C1 segment of cervical spinal cord (tissue), 14 donors: ENCODE measurements around the gene KCNJ5.

Source experiments
- DNase-seq, 14 donors: peaks; one replicate each; lab custom pipeline; 2025; lab: John Stamatoyannopoulos, UW

KCNJ5 gene

DNA sequence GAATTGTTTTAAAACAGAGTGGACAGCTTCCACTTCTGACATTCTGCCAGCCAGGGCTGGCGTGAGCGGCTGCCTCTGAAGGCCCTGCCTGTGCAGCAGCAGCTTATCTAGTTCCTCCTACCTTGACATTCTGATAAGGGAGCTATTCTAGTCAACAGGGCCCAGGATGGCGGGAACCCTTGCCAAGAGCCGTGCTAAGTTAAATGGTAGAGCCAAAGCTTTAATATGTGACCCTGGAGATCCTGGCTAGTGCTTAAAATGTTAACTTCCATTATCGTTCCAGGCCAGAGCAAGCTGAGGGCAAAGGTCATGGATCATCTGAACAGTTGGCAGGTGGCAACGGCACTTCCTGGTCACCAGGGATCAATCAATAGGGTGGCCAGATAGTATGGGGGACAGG lies 3.5 kb downstream of the KCNJ5 start:
- peak in 1 of 14 donors; percentile 13 for DNase-seq

GRCh38 chr11:128895526-128895925 lies 4.4 kb downstream of the KCNJ5 start:
- no peak for DNase-seq

- DNase-seq = no peak
These were observed 5.2 kb downstream of the KCNJ5 start for GRCh38 chr11:128896356-128896755.

DNA sequence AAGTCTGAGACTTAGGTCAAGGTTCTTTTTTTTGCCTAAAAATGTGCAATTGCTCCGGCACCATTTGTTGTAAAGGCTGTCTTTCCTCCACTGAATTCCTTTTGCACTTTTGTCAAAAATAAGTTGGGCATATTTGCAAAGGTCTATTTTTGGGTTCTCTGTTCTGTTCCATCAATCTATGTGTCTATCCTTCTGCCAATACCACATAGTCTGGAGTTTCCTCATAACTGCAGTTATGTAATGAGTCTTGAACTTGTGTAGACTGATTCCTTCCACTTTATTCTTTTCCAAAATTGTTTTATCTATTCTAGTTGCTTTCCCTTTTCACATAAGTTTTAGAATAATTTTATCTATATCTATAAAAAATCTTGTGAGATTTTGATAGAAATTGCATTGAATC lies 6.7 kb downstream of the KCNJ5 start:
- DNase-seq = no peak

DNA sequence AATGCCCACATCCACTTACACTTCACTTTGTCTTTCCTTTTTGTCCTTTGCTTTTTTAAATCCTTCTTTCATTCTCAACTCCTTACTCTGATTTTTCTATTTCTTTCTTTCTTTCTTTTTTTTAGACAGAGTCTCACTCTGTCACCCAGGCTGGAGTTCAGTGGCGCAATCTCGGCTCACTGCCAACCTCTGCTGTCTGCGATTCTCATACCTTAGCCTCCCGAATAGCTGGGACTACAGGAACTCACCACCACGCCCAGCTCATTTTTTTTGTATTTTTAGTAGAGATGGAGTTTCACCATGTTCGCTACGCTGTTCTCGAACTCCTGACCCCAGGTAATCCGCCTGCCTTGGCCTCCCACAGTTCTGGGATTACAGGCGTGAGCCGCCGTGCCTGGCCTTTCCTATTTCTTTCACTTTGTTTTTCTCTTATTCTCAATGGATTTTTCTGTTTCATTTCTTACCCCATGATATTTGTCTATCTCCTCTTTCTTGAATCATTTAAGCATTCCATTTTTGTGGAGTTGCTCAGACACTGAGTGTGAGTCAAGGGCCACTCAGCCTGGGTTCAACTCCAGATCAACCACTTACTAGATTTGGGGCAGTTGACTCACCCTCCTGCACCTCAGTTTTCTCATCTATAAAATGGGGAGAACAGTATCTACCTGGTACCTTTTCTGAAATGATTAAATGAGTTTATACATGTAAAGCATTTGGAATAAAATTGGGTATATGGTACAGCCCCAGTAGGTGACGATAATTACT lies 7.6 kb downstream of the KCNJ5 start:
- DNase-seq = no peak

DNA sequence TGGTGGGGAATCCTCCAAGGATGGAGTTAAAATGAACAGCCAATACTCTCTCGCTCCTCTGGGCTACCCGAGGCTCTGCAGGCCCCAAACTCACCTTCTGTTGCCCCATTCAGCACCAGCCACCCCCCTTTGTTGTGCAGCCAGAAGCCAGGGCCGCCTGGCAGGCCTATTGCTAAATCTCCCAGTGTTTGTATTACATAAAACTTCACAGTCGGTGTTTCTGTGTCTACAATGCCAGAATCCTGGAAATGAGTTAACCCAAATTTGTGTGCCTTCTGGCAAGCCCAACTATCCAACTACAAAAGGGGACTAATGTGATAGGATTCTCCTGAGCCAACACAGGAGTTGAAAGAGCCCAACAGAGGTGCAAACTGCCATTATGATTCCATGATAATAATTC lies 9.3 kb downstream of the KCNJ5 start:
- DNase-seq = peak in 1 of 14 donors; percentile 83

DNA sequence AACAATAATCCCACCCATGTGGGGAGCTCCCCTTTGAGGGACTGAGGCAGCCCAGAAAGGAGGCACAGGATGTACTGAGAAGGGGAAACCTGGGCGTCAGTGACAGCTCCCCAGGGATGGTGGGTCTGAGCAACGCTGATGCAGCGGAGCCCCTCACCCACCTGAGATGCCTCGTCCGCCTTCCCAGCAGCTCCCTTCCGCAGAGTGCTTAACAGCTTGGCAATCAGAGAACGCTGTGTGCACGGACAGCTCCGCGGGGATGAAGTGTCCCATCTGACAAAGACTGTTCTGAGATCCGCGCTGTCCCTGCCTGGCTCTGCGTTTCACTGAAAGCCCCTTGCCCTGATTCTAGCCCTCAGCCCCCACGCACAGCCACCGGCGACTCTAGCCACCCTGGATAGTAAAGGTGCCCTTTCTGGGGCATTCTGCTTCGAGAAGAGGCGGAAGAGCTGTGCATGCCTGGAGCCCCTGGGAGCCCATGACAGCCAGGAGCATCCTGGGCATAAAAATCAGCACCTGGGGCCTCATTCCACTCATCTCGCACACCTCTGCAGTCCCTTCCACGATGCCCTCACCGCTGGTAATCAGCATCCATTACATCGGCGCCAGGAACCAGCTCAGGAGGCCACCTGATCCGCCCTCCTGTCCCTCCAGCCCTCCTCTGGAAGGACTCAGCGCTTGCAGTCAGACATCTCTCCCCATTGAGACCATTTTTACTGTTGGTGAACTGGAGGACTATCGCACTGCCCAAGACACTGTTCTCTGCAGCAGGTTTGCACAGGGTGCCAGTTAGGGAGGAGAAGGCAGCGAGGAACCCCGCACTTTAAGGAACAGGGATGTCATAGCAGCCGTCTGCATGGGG lies 10.7 kb downstream of the KCNJ5 start:
- DNase-seq = no peak

- DNase-seq = no peak
These were observed 11.4 kb downstream of the KCNJ5 start for GRCh38 chr11:128902515-128903066.

- DNase-seq = peak in 8 of 14 donors; percentile 11 to 57 (median 38)
These were observed 12.3 kb downstream of the KCNJ5 start for GRCh38 chr11:128903248-128904061.

DNA sequence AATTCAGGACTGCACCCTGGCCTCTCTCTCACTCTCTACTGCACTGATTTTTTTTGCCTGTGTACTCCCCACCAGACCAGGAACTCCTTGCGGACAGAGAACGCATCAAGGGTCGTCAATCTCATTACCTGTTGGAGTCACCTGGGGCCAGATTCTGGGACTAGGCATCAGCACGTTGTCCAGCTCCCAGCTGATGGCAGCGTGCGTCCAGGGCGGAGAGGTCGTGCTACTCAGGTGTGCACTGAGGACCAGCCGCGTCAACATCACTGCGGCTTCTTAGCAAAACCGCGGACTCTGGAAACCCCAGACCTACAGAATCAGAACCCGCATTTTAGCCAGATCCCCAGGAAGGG lies 13.1 kb downstream of the KCNJ5 start:
- no peak for DNase-seq

DNA sequence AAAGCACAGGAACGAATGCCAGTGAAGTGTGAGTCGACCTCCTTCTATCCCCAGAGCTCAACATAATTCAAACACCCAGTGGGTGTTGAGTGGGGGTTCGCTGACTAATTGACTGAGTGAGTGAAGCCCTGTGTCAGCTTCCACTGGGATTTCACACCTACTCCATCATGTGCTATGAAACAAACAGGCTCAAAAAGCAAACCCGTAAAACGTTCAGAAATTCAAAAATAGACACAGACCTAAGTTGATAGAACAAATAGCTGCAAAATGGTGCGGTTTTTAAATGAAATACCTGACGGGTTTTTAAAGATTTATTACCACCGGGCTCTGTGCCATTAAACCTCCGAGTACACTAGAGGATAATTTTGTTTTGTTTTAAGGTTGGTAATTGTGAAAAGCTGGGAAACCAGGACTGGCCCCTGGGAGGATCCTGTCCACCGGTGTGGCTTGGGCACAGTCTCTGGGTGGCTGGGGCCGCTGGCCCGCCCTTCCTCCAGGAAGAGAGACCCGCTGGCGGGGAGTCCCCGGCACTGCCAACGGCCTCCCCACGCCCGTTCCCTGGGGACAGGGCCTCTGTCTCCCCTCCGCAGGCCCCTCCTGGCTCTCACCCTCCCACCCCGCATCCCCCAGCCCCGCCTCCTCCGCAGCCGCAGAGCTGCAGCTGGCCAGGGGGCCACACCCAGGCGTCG lies 13.6 kb downstream of the KCNJ5 start:
- peak in 1 of 14 donors; percentile 29 for DNase-seq

DNA sequence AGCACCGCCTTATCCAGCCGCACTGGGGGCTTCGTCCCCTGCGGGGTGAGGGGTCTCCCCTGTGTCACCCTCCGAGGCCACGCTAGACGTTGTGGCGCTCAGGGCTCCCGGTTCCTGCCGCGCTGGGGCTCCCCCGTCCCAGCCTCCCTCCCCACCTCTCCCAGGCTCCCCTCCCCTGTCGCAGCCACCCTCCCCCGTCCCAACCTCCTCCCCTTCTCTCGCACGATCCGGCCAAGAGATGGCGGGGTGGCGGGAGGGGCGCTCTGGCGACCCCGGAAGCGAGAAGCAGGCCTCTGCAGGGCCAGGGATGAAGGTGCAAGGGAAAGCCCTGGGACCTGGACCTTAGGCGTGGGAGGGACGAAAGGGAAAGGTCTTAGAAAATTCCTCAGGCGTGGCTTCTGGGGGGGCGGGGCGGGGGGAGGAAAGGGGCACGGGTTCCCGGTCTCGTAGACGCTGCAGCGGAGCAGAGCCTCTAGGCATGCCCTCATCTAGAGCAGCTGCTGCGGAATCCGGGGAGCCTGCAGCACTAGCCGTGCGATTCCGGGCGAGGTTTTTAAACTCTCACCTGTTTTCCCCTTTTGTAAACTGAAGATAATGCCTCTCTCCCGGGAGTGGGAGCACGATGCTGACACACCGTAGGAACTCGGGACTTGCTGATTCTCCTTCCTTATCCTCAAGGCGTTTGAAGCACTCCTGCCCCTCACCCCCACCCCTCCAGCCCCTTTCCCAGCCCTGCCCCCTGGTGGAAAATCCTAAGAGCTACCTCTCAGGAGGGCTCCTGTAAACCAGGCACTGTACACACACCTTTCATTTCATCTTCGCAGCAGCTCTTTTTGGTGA lies 14.4 kb downstream of the KCNJ5 start:
- peak in 2 of 14 donors; percentile 29 to 42 for DNase-seq

DNA sequence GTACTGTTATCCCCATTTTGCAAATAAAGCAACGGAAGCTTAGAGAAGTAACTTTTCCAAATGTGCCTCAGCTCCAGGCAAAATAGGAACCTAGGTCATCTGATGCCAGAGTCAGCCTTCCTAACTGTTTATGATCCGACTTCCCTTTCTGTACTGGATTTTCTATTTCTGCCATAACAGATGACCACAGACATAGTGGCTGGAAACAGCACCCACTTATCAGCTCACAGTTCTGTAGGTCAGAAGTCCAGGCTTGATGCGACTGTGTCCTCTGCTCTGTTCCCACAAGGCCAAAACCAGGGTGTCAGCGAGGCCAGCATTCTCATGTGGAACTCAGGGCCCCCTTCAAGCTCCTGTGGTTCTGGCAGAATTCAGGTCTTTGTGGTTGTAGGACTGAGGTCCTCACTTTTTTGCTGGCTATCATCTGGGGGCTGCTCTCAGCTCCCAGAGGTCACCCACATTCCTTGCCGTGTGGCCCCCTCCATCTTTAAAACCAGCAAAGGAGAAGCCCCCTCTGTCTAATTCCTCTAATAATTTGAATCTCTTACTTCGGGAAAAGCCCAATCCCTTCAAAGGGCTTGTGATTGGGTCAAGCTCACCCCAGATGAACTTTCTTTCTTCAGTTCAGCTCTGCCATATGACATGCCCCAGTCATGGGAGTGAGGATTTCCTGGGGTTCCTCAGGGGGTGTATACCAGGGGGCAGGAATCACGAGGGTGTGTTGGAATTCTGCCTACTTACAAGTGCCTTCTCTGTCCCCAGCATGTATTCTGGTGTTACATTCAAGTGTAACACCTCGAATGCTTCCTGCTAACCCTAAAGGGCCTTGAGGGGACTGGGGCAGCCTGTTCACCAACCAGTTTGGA lies 15.3 kb downstream of the KCNJ5 start:
- DNase-seq = peak in 4 of 14 donors; percentile 14 to 55 (median 22)

GRCh38 chr11:128907585-128907984 lies 16.4 kb downstream of the KCNJ5 start:
- no peak for DNase-seq

GRCh38 chr11:128908391-128909246 lies 17.5 kb downstream of the KCNJ5 start:
- peak in 7 of 14 donors; percentile 12 to 44 (median 23) for DNase-seq

DNA sequence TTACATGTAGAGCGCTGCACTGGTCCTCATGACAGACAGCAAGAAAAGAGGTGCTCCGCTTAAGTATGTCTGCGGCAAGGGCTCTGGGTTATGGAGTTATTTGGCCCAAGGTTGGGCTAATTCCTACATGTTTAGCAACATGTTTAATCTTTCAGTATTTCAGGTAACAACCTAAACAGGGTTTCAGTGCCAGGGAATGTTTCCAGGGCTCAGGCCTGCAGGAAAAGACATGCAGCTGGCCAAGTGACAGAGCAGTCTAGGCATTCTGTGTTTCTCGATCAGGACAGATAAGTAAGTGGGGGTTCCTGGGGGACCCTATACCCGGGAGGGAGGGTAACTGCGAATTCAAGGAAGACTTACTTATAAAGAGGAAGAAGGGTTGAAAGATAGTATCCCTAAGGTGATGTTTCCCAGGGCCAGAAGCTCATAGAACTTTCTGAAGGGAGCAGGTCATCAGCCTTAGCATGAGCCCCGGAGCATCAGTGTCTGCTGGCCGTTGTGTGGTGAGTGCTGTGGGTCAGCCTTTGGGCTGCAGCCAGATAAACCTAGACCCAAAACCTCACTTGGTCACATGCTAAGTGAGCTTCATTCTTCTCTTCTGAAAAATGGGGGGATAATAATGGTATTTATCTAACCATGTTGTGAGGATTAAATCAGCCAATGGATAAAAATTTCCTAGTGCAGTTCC lies 18.4 kb downstream of the KCNJ5 start:
- DNase-seq = no peak

GRCh38 chr11:128910576-128910975 lies 19.4 kb downstream of the KCNJ5 start:
- DNase-seq = no peak

DNA sequence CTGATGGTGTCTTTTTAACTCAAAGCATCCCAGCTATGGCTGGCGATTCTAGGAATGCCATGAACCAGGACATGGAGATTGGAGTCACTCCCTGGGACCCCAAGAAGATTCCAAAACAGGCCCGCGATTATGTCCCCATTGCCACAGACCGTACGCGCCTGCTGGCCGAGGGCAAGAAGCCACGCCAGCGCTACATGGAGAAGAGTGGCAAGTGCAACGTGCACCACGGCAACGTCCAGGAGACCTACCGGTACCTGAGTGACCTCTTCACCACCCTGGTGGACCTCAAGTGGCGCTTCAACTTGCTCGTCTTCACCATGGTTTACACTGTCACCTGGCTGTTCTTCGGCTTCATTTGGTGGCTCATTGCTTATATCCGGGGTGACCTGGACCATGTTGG lies 20.1 kb downstream of the KCNJ5 start:
- DNase-seq = no peak
